Fibroblast of lung (primary cell): ENCODE data around the gene MAGEF1.

Experiments
- CTCF ChIP-seq, 2 donors: IDR thresholded peaks in 1 of 2; conservative IDR thresholded peaks in 1 of 2; 1 replicate in 1 of 2; 2 replicates in 1 of 2; pipeline ENCODE4 v1.5.1; 2011 to 2012; ENCODE audit warnings: low read length in 2 of 2, control low read depth in 1 of 2, inconsistent platforms in 1 of 2, low read depth in 1 of 2, mild to moderate bottlenecking in 1 of 2
- EZH2 ChIP-seq: IDR thresholded peaks from 2 replicates; pipeline ENCODE4 v1.5.1; 2012; ENCODE audit warnings: low read length, control low read depth, mild to moderate bottlenecking; ENCODE audit errors: missing control alignments

GRCh38 chr3:184725176-184725719 is 13.4 kb upstream of the MAGEF1 start:
- TF ChIP-seq CTCF (conservative IDR thresholded peaks at IDR 0.05 in 1 of 2, IDR thresholded peaks at IDR 0.05 in 1 of 2; ENCODE audit: low read depth in 1 of 2, low read length in 2 of 2) = no peak
- no peak for TF ChIP-seq EZH2
